ENCODE results near the gene MEN1. TPM values are rescaled to one million over a fixed set of nuclear protein-coding genes. Genes with fewer than 3 reads are reported as not detected.

The MEN1 gene
- total and polyA plus RNA-seq, 2 of the 13 experiments (the other 11 are each of a cell fraction or from before 2014, with no cell fraction given): 20.5 to 27.3 TPM

- TF ChIP-seq ARID4A (CRISPR knock-in tag; IDR thresholded peaks at IDR 0.05; ENCODE audit: borderline replicate concordance) (no peak; the same call in 1 of the 2 replicates), KMT2B (CRISPR knock-in tag; IDR thresholded peaks at IDR 0.05) (no peak), TIGD3 (CRISPR knock-in tag; IDR thresholded peaks at IDR 0.05; ENCODE audit: borderline replicate concordance) (no peak), CC2D1A (CRISPR knock-in tag; IDR thresholded peaks at IDR 0.05) (no peak), EEA1 (CRISPR knock-in tag; IDR thresholded peaks at IDR 0.05; ENCODE audit: borderline replicate concordance) (no peak), TFAP4 (IDR thresholded peaks at IDR 0.05; ENCODE audit: borderline replicate concordance, low read depth) (no peak), GATAD2A (CRISPR knock-in tag; IDR thresholded peaks at IDR 0.05) (no peak; the same call in 1 of the 2 replicates), ZNF329 (CRISPR knock-in tag; IDR thresholded peaks at IDR 0.05; ENCODE audit: low read depth) (no peak), GMEB2 (CRISPR knock-in tag; IDR thresholded peaks at IDR 0.05; ENCODE audit: low read depth) (no peak), ERF (CRISPR knock-in tag; IDR thresholded peaks at IDR 0.05) (0 out of 2 replicates have a peak, but pooled peaks have one; percentile 41), JUND (CRISPR knock-in tag; IDR thresholded peaks at IDR 0.05) (no peak), RFX5 (IDR thresholded peaks at IDR 0.05; ENCODE audit: low read depth, low read length) (no peak), ZSCAN20 (CRISPR knock-in tag; IDR thresholded peaks at IDR 0.05; ENCODE audit: borderline replicate concordance) (no peak), ZSCAN30 (CRISPR knock-in tag; IDR thresholded peaks at IDR 0.05) (no peak), HOXD1 (CRISPR knock-in tag; IDR thresholded peaks at IDR 0.05) (no peak), HIC2 (CRISPR knock-in tag; IDR thresholded peaks at IDR 0.05; ENCODE audit: low read depth) (peak; percentile 38; the same call in 1 of the 2 replicates), ZNF644 (CRISPR knock-in tag; IDR thresholded peaks at IDR 0.05; ENCODE audit: low read depth) (no peak), NR2F6 (IDR thresholded peaks at IDR 0.05) (no peak), NR2F6 (CRISPR knock-in tag; IDR thresholded peaks at IDR 0.05) (peak; percentile 25; the same call in 1 of the 2 replicates), THAP11 (CRISPR knock-in tag; IDR thresholded peaks at IDR 0.05) (0 out of 2 replicates have a peak, but pooled peaks have one; percentile 44), RFXANK (CRISPR knock-in tag; IDR thresholded peaks at IDR 0.05) (no peak)
Measured at GRCh38 chr11:64848826-64849597, 38.7 kb upstream of the MEN1 start (continued).

Measured in HepG2 (cell line).